8988T (cell line): Measurements from ENCODE around the gene SCARB2.

Experiments used
- DNase-seq: peaks from one replicate; pipeline ENCODE4 v3.0.0; 2011

Gene SCARB2

DNA sequence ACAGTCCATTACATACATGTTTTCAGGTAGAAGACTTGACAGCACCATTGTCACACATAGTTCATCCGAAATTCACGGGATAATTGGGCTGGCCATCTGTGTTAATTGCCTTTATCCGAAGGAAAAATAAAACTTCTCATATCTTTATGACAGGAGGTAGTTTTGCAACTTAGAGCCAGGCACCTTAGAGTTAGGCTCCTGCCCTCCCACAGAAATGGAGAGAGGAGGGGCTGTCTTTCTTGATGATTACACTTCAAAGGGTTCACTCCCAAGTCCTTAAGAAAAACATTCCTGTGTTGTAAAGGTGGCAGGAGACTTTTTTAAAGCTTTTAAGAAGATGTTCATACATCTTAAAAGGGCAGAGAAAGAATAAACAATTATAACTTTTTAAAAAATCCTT lies 10.5 kb upstream of the SCARB2 start:
- no peak for DNase-seq

DNA sequence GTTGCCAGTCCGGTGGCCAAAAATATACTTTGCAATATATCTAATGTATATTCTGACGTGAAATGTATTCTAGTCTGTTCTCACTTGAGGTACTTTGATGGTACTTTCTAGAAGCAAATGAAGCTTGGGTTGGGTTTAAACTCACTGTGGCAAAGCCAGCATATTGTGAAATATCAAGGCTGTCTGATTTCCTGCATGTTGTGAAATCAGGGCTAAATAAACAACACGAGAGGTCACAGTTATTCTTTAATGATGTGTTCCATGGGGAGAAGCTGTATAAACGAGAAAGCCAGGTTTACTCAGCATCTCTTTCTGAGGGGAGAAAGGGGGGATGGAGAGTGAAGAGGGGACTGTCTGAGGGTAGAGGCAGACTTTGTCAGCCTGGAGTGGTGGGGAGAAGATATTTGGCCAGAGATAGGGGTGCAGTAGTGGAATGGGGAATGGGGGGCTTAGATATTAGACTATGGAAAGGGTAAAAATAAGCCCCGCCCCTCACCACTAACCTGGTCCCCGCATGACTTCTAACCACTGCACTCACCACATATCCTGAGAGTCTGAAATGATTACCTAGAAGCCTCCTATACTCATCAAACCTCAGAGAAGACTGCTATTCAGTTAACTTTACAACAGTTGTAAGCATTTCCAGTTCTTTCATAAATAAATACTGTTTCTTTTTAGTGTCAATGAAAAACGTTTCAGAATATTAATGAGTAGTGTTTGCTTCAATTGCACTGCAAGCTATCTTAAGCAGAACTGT lies 5.9 kb upstream of the SCARB2 start:
- no peak for DNase-seq

DNA sequence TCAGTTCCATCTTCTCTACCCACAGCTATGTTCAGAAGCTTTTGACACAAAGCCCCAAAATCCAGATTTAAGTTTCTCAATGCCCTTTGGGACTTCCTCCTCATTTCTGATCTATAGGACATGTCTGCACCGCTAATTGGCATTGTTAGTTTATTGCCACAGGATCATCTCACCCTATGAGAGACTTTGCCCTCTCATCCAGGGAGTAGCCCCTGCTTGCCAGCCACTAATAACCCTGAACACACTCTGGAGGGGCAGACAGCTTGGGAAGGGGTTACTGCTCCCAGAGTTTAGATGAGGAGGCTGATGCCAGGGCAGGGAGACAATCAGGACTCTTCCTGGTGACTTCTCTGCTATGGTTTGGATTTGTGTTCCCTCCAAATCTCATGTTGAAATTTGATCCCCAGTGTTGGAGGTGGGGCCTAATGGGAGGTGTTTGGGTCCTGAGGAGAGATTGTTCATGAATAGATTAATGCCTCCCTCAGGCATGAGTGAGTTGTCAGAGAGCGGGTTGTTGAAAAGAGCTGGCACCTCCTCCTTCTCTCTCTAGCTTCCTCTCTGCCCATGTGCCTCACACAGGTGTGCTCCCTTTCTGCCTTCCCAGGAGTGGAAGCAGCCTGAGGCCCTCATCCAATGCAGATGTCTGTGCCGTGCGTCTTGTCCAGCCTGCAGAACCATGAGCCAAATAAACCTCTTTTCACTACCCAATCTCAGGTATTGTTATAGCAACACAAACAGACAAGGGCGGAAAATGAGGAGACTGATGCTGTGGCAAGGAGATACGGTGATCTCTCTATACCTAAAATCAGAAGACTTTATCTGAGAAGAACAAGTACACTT lies 3.6 kb upstream of the SCARB2 start:
- no peak for DNase-seq

DNA sequence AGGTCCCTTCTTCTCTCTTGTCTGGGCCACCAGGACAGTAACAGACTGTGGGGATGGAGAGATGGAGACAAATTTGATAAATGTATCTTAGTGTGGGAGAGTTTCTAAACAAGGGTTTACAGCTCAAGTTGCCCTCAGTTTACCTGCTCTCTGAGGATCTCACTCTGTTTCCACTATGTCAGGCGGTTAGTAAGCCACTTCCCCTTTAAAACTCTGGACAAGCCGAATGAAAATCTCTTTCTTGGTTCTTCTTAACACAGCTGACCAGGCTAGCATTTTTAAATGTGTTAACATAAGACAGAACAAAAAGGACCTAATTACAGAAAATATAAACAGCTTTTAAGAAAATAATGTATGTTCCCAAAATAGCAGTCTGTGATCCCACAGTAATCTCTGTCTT lies 2.9 kb upstream of the SCARB2 start:
- DNase-seq: no peak

DNA sequence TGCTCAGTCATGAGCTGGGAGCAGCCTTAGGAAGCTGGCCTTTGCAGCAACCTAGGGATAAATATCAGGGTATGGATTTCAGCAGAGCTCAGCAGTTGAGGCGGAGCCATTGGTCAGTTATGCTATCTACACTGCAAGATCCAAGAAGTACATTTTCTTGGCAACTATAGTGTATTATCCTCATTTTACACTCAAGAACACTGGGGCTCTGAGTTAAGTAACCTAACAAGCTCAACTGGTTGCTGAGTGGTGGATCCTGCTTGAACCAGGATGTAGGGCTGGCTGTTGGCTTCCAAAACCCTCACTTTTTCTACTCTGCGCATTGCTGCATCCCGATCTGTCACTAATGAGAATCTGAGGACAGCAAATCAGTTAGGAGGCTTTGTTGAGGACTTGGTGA lies 1.5 kb upstream of the SCARB2 start:
- DNase-seq: no peak

DNA sequence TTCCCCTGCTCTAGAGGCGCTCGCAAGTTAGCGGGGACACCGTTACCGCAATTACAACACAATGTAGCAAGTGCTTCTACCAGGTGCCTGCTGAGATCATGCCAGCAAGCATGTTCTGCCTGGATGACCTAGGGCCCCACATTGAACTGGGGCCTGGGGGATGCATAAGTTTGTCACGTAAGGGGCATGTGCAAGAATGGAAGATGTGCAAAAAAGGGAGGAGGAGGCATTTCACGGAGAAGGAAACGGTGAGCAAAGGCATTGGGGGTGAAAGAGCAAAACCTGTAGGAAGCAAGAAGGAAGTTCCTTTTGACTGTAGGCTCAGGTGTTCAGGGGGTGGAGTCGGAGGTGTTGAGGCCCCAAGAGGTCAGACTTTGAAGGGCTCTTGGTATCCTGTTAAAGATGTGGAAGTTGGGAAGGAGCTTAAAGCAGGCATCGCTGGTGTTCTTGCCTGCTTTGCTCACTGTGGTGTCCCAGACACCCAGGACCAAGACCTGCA lies 602 bp upstream of the SCARB2 start:
- no peak for DNase-seq

DNA sequence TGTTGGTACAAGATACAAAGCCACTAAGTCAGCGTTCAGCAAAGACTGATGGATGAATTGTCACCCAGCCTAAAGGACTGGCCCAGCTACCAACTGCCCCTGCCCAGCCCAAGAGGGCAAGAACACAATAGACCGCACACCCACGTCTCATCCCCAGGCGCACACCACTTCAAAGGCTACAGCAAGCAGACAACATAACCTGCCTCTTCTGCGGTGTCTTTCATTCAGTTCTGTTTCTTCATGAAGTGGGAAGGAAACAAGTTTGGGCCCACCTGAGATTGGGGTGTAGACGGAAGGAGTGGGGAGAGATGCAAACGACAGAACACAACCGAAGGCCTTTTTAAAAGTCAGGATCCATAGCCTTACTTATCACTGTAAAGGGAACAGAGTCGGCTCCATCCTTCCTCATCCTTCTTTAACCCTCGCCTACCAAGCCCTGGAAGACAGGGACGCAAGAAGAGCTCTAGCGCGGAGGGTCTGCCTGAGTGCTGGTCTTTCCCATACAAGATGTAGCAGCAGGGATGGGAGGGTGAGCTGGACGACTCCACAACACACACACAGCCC lies 691 bp downstream of the SCARB2 start:
- no peak for DNase-seq

DNA sequence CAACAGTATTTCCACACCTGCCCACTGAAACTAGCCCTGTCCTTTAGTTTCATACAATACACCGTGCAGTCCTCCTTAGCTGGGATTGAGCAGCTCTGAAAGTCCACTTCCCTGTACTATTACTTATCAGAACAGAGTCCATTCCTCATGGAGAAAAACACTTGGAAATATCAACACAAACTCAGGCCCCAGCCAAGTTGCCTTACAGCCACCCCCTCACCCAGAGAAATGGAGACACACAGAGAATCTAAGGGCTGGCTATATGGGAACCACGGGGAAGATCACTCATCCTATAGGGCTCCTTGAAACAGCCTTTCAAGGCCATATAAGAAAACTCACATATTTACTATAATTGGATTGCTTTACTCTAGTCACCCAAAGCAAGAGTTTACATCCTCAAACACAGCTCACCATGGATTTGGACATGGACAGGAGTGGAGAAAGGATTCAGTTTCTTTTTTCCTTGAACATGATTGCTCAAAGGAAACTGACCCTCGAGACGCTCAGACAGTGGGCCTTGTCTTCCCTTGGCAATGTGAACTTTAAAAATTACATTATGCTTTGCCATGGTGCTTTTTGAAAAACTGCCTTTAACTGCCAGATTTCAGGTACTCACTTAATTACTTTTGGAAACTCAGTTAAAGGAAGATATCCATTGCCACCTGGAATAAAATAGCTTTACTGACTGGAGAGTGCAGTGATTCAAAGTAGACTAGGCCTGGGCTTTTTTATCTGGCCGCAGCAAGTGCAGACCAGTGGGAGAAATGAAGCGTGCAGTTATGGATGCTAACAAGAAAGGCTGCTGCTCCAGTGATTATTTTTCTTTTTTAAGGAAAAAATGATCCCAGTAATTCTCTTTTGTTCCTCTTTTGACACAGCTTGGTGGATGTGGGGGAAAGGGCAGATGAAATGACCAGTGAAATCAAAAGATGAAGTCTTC lies 1.6 kb downstream of the SCARB2 start:
- DNase-seq: no peak

DNA sequence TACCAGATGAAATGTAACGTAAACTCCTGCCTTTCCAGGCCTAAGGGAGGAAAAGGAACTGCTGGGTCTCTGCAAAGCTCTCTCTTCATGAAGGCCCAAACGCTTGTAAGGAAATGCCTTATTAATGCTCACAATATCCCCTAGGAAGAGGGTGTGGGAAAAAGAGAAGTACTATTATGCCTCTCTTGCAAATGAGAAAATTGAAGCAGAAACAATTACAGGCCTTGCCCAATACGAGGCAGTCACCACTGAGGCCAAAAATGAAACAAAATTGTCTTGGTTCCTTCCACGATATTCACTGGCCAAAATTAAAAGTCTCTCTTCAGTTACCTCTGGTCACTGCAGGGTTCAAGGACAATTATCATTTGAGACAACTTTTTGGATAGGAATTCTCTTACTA lies 3.2 kb downstream of the SCARB2 start:
- DNase-seq: no peak

DNA sequence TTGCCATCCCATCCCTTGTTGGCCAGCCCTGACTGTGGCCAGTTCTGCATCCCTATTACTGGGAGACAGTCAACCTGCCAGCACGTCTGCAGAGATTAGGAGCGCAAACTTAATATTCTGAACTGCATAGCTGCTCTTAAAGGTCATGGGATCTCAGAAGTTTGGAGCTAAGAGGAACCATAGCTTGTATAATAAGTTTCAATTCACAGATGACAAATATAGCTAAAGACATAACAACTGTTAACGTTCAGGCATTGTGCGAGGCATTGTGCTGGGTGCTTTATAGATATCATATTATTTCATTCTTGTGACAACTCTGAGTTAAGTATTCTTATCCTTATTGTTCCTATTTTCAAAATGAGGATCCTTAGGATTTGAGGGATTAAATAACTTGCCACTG lies 3.7 kb downstream of the SCARB2 start:
- no peak for DNase-seq

DNA sequence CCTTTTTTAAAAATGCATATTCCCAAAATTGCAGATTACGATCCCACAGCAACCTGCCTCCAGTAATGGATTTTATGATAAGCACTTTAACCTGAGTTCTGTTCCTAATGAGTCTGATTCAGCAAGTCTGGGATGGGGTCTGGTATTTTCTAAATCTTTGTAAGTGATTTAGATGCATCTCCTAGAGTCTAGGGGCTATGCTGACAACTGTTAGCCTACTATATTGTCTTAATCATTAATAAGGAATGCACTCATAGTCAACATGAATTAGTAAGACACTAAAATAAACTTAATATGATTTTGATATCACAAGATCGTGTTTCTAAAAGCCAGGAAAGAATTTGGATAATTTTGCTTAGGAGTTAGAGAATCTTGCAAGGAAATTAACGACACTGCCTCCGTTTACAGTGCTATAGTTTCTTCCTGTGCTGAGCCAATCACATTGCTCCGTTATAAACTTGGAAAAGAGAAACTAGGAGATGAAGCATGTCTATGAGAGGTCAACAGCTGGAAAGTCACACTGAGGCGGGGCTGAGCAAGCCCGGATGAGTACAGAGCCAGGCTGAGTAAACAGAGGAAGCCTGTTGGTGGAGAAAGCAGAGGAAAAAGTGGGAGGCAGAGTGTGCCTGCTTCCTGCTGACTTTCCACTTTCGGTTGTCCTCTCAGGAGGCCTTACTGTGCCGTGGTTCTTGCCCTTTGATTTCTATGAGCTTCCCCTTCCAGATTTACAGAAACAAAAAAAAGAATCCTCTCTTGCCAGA lies 5.4 kb downstream of the SCARB2 start:
- no peak for DNase-seq

DNA sequence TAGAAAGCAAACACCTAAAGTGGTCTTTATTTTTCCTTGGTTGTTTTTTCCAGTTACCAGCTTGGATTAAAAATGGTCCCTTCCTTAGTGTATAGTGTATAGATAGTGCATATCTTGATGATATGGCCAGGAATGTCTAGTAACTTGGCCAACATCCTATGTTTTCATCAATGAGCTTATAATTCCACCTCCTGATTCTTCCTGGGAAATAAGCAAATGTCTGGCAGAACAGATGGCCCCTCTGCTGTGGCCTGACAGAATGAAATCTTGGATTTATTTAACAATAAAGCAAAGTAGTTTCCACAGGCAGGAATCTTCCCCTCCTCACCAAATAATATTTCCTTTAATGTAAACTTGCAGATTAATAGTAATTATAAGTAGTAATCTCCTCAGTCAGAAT lies 6.1 kb downstream of the SCARB2 start:
- DNase-seq: no peak

DNA sequence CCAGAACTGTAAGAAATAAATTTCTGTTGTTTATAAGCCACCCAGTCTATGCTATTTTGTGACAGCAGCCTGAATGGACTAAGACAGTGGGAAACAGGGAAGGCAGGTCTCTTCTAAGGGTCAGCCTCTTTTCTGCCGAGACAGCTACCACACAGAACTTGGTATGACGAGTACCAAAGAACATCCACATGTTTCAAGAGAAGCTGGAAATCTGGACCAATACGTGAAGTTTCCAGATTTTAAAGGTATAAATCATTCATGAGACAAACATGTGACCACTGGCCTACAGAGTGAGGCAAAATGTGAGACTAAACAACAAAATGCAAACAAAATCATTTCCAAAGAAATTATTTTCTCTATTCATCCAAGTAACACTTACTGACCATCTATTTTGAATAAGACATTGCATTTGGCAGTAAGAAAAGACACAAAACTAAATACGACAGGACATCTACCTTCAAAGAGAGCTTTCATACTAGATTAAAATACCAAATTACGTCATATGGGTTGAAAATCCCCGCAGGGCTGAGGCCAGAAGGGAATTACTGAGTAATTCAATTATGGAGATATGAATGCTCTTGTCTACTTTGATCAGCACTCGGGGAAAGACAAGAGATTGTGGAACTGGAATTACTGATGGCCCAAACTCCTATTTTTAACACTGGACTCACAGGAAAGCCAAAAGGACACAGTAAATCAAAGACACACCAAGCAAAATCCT lies 7.2 kb downstream of the SCARB2 start:
- DNase-seq: no peak

DNA sequence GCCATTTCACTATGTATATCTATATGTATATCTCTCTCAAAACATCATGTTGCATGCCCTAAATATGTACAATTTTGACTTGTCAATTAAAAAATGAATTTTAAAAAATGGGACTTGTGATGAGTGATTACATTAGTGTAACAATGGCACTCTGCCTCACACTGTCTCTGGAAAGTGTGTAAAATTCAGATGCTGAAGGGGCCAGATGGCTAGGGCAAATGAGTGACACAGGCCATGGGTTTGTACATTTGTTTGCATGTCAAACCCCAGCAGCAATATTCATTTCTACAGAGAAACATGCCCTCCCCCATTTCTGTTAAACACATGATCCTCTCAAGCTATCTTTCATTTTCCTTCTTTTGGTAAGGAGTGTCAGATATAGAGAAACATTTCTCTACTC lies 8.1 kb downstream of the SCARB2 start:
- no peak for DNase-seq

DNA sequence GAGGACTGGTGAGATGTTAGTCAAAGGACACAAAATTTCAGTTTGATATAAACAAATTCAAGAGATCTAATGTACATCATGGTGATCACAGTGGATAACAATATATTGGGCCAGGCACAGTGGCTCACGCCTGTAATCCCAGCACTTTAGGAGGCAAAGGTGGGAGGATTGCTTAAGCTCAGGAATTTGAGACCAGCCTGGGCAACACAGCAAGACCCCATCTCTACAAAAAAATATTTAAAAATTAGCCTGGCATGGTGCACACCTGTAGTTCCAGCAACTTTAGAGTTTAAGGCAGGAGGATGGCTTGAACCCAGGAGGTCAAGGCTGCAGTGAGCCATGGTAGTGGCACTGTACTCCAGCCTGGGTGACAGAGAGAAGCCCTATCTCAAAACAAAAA lies 8.7 kb downstream of the SCARB2 start:
- DNase-seq: no peak

DNA sequence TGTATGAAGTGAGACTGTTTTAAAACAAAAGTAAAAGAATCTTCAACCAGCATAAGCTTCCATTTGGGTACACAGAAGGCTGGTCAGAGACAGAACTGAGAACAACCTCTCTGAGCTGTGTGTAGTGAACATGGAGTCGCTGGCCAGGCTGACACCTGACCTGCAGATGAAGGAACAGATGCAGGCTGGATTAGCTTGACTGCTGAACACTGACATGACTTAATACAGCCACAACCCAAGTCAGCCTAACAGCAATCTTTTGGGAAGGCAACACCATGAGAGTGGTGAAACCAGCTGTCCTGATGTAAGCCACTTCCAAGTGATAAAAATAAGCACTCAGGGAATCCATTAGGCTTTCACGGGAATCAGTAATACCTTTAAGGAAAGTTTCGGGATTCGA lies 10.1 kb downstream of the SCARB2 start:
- no peak for DNase-seq

DNA sequence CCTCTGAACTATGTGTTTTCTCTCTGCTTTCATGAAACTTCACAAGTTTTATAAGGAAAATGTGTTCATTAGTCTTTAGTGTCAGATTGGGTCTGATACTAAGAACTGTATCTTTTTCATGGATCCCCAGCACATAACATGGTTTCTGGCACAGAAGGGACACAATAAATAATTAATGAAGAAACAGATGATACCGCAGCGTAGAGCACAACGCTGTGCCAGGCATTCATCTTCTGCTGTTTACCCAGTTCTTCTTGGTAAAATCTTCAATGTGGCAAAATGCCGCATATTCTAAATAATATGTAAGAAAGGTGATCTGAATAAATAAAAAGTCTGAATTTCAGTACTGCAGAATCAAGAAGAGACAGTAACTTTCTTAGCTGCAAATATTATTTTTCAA lies 12.3 kb downstream of the SCARB2 start:
- no peak for DNase-seq

DNA sequence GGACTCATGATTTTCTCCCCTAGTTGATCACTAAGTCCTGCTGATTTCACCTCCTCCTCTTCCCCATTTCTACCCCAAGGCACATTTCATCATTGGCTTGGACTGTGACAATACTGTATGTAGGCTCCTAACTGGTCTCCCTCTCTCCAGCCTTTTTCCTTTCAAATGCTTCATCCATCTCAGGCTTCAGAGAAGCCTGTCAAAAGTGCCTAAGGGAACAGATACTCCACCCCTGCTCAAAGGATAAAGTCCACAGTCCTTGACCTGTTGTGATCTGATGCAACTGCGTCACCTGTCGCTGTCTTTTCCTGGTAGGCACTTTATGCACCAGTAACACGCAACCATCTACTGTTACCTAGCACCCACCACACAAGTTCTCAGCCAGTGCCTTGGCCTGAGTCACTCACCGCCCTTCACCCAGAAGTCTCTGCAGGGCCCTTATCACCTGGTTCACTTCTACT lies 12.8 kb downstream of the SCARB2 start:
- DNase-seq: no peak

DNA sequence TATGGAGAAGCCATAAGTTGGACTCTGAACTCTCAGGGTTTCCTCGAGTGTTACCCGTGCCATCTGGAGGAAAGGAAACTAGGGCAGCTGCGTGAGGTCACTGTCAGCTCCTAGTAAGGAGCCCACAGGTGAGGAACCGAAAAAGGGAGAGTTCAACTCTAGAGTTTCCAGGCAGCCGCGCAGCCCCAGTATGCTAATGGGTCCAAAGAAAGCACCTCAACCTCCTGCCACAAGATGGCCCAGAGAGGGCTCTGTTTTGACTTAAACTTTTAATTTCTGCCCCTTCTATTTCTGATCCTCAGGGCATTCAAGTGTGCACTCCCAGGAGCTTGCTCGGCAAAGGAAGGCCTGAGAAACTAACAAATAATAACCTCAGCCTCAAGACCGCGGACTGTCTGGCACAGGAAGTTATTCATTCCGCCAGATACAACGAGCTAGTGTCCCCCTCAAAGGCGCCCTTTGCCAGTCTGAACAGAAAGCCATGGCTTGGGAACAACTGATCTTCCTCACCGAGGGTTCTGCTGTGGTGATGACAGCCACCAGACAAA lies 13.9 kb downstream of the SCARB2 start:
- no peak for DNase-seq

DNA sequence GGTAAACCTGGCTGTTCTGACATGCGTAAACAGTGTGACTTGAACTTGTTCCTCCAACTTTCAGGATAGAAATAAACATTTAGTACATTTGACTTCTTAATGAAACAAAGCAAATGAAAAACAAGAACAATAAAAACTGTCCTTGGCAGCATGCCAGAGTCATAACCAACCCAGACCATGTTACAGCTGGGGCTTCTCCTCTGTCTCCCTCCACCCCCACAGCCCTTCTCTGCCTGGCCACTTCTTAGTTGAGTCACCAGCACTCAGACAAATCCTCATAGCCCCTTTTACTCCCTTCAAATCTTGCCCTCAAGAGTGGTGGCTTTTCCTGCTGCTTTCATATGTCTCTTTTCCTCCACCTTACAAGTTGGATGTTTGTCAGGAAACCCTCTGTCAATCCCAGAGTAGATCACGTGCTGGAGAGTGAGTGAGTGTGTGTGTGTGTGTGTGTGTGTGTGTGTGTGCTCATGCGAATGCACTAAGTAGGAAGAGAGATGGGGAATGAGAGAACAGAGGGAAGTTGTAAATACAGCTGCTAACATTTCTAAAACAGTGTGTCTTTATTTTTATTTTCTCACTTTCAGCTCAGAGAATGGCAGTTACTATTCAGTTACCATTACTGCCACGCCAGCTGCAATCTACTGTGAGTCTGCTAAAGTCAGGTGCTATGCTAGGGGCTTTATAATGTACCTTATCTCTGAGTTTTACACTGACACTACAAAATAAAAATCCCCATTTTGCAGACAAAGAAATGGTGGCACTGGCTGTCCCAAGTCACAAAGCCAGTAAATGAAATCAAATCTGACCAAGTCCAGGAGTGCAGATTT lies 15.0 kb downstream of the SCARB2 start:
- no peak for DNase-seq
